Heart left ventricle (tissue), 16 donors: ENCODE results near the gene PRR16. TPM values are rescaled to one million over a fixed set of nuclear protein-coding genes. Genes with fewer than 3 reads are reported as not detected.

Experiments used
- ATAC-seq, 4 donors: fragments of 200-7000 bp; cut with Tn5 transposase; one replicate each; pipeline ENCODE4 v1.9.1; 2020 to 2022; ENCODE audit warnings: moderate library complexity in 4 of 4, mild to moderate bottlenecking in 3 of 4, moderate number of reproducible peaks in 1 of 4
- DNase-seq, 5 donors: peaks; one replicate each; pipeline ENCODE4 v3.0.0-alpha.2; 2020
- H3K27ac ChIP-seq, 12 donors: fragments of 200-600 bp; sonication (generic) in 4 of 12; one replicate each; pipeline versions ENCODE4 v1.5.0 to v1.8.0; 2016 to 2022; ENCODE audit warnings: mild to moderate bottlenecking in 2 of 12
- H3K27me3 ChIP-seq, 9 donors: fragments of 200-600 bp; sonication (generic) in 2 of 9; one replicate each; pipeline versions ENCODE4 v1.5.1 to v1.8.0; 2016 to 2022; ENCODE audit warnings: mild to moderate bottlenecking in 3 of 9
- H3K36me3 ChIP-seq, 9 donors: fragments of 200-600 bp; sonication (generic) in 2 of 9; one replicate each; pipeline versions ENCODE4 v1.5.0 to v1.8.0; 2018 to 2022; ENCODE audit warnings: mild to moderate bottlenecking in 2 of 9
- H3K4me1 ChIP-seq, 12 donors: fragments of 200-600 bp; sonication (generic) in 4 of 12; one replicate each; pipeline versions ENCODE4 v1.5.0 to v1.8.0; 2016 to 2022; ENCODE audit warnings: mild to moderate bottlenecking in 3 of 12
- H3K4me3 ChIP-seq, 12 donors: fragments of 200-600 bp; sonication (generic) in 4 of 12; one replicate each; pipeline versions ENCODE4 v1.5.0 to v1.8.0; 2017 to 2022; ENCODE audit warnings: mild to moderate bottlenecking in 9 of 12, moderate library complexity in 4 of 12
- H3K9me3 ChIP-seq, 12 donors: fragments of 200-600 bp; sonication (generic) in 4 of 12; one replicate each; pipeline versions ENCODE4 v1.5.0 to v1.8.0; 2016 to 2022; ENCODE audit warnings: mild to moderate bottlenecking in 1 of 12
- CTCF ChIP-seq, 12 donors: fragments of 200-600 bp; sonication (generic) in 4 of 12; IDR thresholded peaks; one replicate each; pipeline versions ENCODE4 v1.5.0 to v1.8.0; 2018 to 2022; ENCODE audit warnings: antibody characterized with exemption in 12 of 12, mild to moderate bottlenecking in 5 of 12
- POLR2A ChIP-seq, 2 donors: fragments of 450-650 bp; IDR thresholded peaks; one replicate each; pipeline ENCODE4 v1.6.1; 2017; ENCODE audit warnings: antibody characterized with exemption in 2 of 2, mild to moderate bottlenecking in 2 of 2, moderate library complexity in 2 of 2
- WGBS, 4 donors: extraction: QIAGEN DNeasy Blood & Tissue Kit in 2 of 4; methylation state at CpG; one replicate each; pipeline versions ENCODE4 v1.1.5 to v1.1.7; 2013 to 2018; 5-methylcytosine and 5-hydroxymethylcytosine counted together
- intact Hi-C, 10 donors: fragments of 100-400 bp; cut with DNase I; formaldehyde crosslinking; loops; one replicate each; pipeline versions ENCODE4 v1.11.1 to v1.14.2; 2022
- polyA plus RNA-seq, 2 donors: library from polyadenylated mRNA; stranded (reverse); fragments of 200-250 nt; gene quantifications; one replicate each; pipeline ENCODE4 v1.2.3, GENCODE V29; 2013
- total RNA-seq, 9 donors: library from RNA; depleted of rRNA in 2 of 9; stranded (reverse); fragments of >200 nt in 2 of 9; fragmentation: NEBNext Ultra II Directional in 3 of 9; extraction: Animal tissue kit (Norgen Biotek cat#: 25700) in 3 of 9; gene quantifications; one replicate each; pipeline versions ENCODE4 v1.1.0 to v1.2.4, GENCODE V29; 2016 to 2023
- donor health status: ischemic (EF 13 %, LVEDD 7.1; RV severe dilation, severe dysfunction).
- donor health status: healthy with polysubstance abuse.
- donor health status: DM: no; HTN: yes; CAD: no.
- donor health status: DM: no; HTN: no; CAD: no.
- donor health status: ischemic (EF 25% LVEDD 6.9; RV normal size, moderate dysfunction).
- donor health status: ischemic (EF 25% LVEDD 5.7; RV mildly dilated, moderate dysfunction).
- donor health status: healthy.
- donor health status: DM: yes; HTN: yes; CAD: no.
- donor health status: ischemic (EF 35%, LVEDD 5.7; RV mildly dilated, moderate dysfunction).
- donor health status: nonischemic (EF 11% LVEDD 7.7; RV severe dilation, severe dysfunction).
- donor health status: DM: yes; HTN: yes; CAD: no.
- donor health status: PGD.
- donor health status: ischemic (EF 29% LVEDD 5.4; RV normal size, mild dysfunction).
- donor health status: nonischemic (EF 23%, LVEDD 6.1; RV moderate dilation, normal function).

The PRR16 gene
- total and polyA plus RNA-seq, 11 donors = 4.0 to 18.8 (median 8.3) TPM

- no peak for ATAC-seq
- Histone ChIP-seq H3K9me3 (peaks cover 0 to 28% (median 5%) of the 10 kb centered on the region in 12 donors), H3K4me1 (peaks cover 0 to 7% (median 0%) of the 10 kb centered on the region in 12 donors), H3K4me3 (no peak overlapping the region), H3K27ac (no peak overlapping the region), H3K27me3 (no peaks in the 10 kb centered on the region), H3K36me3 (no peaks in the 10 kb centered on the region)
- DNase-seq = no peak
- TF ChIP-seq CTCF (IDR thresholded peaks at IDR 0.05) (no peak), POLR2A (IDR thresholded peaks at IDR 0.05) (no peak)
- intact Hi-C loops = no loop called here
These were observed 33.5 kb upstream of the PRR16 start for GRCh38 chr5:120430572-120430971.

GRCh38 chr5:120432861-120433260 lies 31.2 kb upstream of the PRR16 start:
- Histone ChIP-seq H3K27ac (no peak overlapping the region), H3K4me3 (no peak overlapping the region), H3K36me3 (no peaks in the 10 kb centered on the region), H3K4me1 (peaks cover 0 to 7% (median 0%) of the 10 kb centered on the region in 12 donors), H3K27me3 (no peaks in the 10 kb centered on the region), H3K9me3 (peaks cover 0 to 26% (median 5%) of the 10 kb centered on the region in 12 donors)
- ATAC-seq = no peak
- no peak for DNase-seq
- TF ChIP-seq POLR2A (IDR thresholded peaks at IDR 0.05) (no peak), CTCF (IDR thresholded peaks at IDR 0.05) (no peak)
- intact Hi-C loops = no loop called here

- peaks cover 0 to 7% (median 0%) of the 10 kb centered on the region in 12 donors for H3K4me1 ChIP-seq
- H3K4me3 ChIP-seq = no peak overlapping the region
- H3K27ac ChIP-seq = peak overlapping the region in 2 of 12 donors; percentile 4 to 14
- no peaks in the 10 kb centered on the region for H3K36me3 ChIP-seq
- whole genome bisulfite sequencing, 4 donors = 43 to 57% (median 53%) methylated on average over 2 of the region's 2 CpGs
- peaks cover 0 to 16% (median 4%) of the 10 kb centered on the region in 12 donors for H3K9me3 ChIP-seq
- no peak for DNase-seq
- intact Hi-C loops = no loop called here
- ATAC-seq = peak; percentile 58 to 75 (median 66)
- no peaks in the 10 kb centered on the region for H3K27me3 ChIP-seq
- TF ChIP-seq CTCF (IDR thresholded peaks at IDR 0.05) = no peak
- no peak for TF ChIP-seq POLR2A (IDR thresholded peaks at IDR 0.05)
These were observed 29.0 kb upstream of the PRR16 start for GRCh38 chr5:120435129-120435528.

GRCh38 chr5:120436996-120437395 lies 27.1 kb upstream of the PRR16 start:
- Histone ChIP-seq H3K4me1 (peaks cover 0 to 9% (median 0%) of the 10 kb centered on the region in 12 donors), H3K9me3 (no peaks in the 10 kb centered on the region), H3K36me3 (no peaks in the 10 kb centered on the region), H3K4me3 (no peak overlapping the region), H3K27ac (no peak overlapping the region), H3K27me3 (no peaks in the 10 kb centered on the region)
- no peak for DNase-seq
- 73 to 84% (median 80%) methylated on average over 1 of the region's 1 CpG for WGBS, 4 donors
- ATAC-seq = no peak
- TF ChIP-seq POLR2A (IDR thresholded peaks at IDR 0.05) = no peak
- TF ChIP-seq CTCF (IDR thresholded peaks at IDR 0.05) = no peak
- intact Hi-C loops = no loop called here
